Parathyroid adenoma (tissue), 2 donors: ENCODE results near the gene MAPKAPK3.

ENCODE experiments used
- H2AFZ ChIP-seq: fragments of 300-600 bp; sonication (generic); one replicate; pipeline ENCODE4 v1.7.0; 2017; ENCODE audit warnings: antibody characterized with exemption, mild to moderate bottlenecking
- H3K27ac ChIP-seq: fragments of 300-600 bp; sonication (generic); one replicate; pipeline ENCODE4 v1.7.0; 2017
- H3K27me3 ChIP-seq: fragments of 300-600 bp; sonication (generic); one replicate; pipeline ENCODE4 v1.7.0; 2017; ENCODE audit warnings: low read length; ENCODE audit not compliant: control insufficient read depth, insufficient read depth
- H3K36me3 ChIP-seq: fragments of 300-600 bp; sonication (generic); one replicate; pipeline ENCODE4 v1.7.0; 2017; ENCODE audit warnings: low read length; ENCODE audit not compliant: control insufficient read depth, insufficient read depth
- H3K4me1 ChIP-seq: fragments of 300-600 bp; sonication (generic); one replicate; pipeline ENCODE4 v1.7.0; 2017; ENCODE audit warnings: control low read depth
- H3K4me2 ChIP-seq: fragments of 300-600 bp; sonication (generic); one replicate; pipeline ENCODE4 v1.7.0; 2017; ENCODE audit warnings: low read length
- H3K4me3 ChIP-seq: fragments of 300-600 bp; sonication (generic); one replicate; pipeline ENCODE4 v1.7.0; 2017; ENCODE audit warnings: low read depth, low read length
- H3K79me2 ChIP-seq: fragments of 300-600 bp; sonication (generic); one replicate; pipeline ENCODE4 v1.7.0; 2017; ENCODE audit warnings: control low read depth
- H3K9ac ChIP-seq: fragments of 300-600 bp; sonication (generic); one replicate; pipeline ENCODE4 v1.7.0; 2017; ENCODE audit warnings: mild to moderate bottlenecking
- H3K9me3 ChIP-seq: fragments of 300-600 bp; sonication (generic); one replicate; pipeline ENCODE4 v1.7.0; 2017; ENCODE audit warnings: low read length; ENCODE audit not compliant: control insufficient read depth
- TF ChIP-seq, protein P1 (sequence below): fragments of 300-600 bp; sonication (generic); IDR thresholded peaks from one replicate; pipeline ENCODE4 v1.7.0; 2017; ENCODE audit warnings: antibody characterized with exemption, mild to moderate bottlenecking
- donor health status: primary hyperparathyroidism.

The MAPKAPK3 gene

DNA sequence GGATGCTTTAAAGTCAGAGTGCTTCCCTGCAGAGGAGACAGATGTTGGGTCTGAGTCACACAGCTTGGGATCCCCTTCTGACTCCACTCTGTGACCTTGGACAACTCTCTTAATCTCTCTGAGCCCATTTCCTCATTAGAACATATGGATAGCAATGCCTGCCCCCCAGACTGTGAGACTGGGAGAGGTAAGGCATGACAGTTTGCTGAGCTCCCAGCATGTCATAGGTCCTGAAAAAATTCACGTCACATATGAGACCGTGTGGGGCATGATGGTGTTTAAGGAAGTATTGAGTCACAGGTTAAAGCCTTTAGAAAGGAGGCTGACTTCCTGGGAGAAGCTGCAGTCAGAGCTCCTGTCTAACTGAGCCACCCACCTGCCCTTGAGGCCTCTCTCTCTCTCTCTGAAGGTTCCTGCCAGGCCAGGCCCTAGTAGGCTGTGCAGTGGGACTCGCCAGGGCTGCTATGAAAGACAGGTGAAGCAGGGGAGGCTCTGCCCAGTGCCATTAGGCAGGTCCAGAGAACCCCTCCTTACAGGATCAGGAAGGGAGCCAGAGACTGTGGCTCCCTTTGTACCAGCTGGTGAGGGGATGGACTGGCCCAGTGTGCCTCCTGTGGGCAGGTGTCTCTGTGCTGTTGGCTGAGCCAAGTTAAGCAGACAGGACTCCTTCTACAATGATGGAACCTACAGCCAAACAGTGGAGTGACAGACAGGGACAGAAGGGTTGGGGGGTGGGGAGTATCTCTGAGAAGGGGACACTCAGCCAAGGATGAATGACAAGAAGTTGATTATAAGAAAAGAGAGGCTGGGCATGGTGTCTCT, 38.3 kb downstream of the MAPKAPK3 start:
- no peak overlapping the region for H3K4me3 ChIP-seq
- H3K79me2 ChIP-seq, result no peaks in the 10 kb centered on the region
- H3K4me2 ChIP-seq, result no peak overlapping the region
- H3K4me1 ChIP-seq, result peaks cover 6% of the 10 kb centered on the region
- no peaks in the 10 kb centered on the region for H3K27me3 ChIP-seq
- no peak overlapping the region for H2AFZ ChIP-seq
- no peak overlapping the region for H3K27ac ChIP-seq
- no peak overlapping the region for H3K9ac ChIP-seq
- H3K36me3 ChIP-seq, result no peaks in the 10 kb centered on the region
- TF ChIP-seq, protein P1, sequence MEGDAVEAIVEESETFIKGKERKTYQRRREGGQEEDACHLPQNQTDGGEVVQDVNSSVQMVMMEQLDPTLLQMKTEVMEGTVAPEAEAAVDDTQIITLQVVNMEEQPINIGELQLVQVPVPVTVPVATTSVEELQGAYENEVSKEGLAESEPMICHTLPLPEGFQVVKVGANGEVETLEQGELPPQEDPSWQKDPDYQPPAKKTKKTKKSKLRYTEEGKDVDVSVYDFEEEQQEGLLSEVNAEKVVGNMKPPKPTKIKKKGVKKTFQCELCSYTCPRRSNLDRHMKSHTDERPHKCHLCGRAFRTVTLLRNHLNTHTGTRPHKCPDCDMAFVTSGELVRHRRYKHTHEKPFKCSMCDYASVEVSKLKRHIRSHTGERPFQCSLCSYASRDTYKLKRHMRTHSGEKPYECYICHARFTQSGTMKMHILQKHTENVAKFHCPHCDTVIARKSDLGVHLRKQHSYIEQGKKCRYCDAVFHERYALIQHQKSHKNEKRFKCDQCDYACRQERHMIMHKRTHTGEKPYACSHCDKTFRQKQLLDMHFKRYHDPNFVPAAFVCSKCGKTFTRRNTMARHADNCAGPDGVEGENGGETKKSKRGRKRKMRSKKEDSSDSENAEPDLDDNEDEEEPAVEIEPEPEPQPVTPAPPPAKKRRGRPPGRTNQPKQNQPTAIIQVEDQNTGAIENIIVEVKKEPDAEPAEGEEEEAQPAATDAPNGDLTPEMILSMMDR, result no peak
- no peaks in the 10 kb centered on the region for H3K9me3 ChIP-seq

DNA sequence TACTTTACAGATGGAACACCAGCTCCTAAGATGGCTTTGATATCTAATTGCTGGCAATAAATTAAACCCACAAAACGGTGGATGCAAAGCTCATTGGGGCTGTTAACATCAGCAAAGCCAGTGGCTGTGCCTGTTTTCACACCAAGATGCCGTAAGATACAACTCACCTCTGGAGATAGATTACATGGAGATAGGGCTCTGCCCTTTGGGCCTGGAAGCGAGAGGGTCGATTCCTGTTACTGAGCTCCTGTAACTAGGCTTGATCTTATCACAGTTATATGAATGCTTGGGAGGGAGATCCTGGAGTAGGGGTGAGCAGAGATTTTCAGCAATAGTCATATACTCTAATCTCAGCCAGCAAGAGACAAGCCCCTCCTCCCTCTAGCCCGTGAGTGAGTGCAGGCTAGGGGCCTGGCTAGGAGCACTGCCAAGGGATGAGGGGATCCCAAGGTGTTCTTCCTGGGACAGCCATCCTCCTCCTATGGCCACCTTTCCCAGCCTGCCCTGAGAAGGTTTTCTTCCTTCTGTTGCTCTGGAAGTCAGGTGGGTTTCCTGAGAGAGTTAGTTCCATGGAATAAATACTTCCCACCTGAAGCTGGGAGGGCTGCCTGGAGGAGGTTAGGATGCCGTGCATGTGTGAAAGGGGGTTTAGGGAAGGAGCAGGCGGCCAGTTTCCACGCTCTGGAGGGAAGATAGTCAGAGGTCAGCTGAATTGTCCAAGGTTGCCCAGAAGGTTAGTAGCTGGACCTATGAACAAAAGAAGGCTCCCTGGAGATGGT, 39.7 kb downstream of the MAPKAPK3 start:
- Histone ChIP-seq H3K27ac (no peak overlapping the region), H3K4me2 (no peak overlapping the region), H3K79me2 (no peaks in the 10 kb centered on the region), H2AFZ (peak overlapping the region; percentile 20), H3K9ac (no peak overlapping the region), H3K36me3 (no peaks in the 10 kb centered on the region), H3K9me3 (no peaks in the 10 kb centered on the region), H3K27me3 (no peaks in the 10 kb centered on the region), H3K4me1 (peaks cover 6% of the 10 kb centered on the region), H3K4me3 (no peak overlapping the region)
- TF ChIP-seq, protein P1, result no peak

DNA sequence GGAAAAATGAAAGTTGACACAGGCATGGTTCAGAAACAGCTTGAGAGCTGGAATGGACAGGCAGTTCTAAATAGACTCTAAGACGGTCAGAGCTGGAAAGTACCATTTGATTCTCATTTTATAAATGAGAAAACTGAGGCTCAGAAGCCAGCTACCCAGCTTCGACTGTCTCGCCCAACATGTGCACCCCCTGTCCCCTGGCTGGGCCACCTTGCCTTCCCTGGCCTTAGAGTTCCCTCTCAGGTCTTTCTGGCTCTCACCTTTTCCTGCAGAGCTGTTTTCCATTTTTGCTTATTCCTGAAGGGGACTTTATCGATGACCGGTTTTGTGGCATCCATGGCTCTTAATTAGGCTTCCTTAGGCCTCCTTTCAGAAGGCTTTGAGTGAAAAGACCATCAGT, 40.5 kb downstream of the MAPKAPK3 start:
- Histone ChIP-seq H3K4me2 (no peak overlapping the region), H2AFZ (no peak overlapping the region), H3K27ac (no peak overlapping the region), H3K9ac (no peak overlapping the region), H3K79me2 (no peaks in the 10 kb centered on the region), H3K4me3 (no peak overlapping the region), H3K27me3 (no peaks in the 10 kb centered on the region), H3K4me1 (peaks cover 6% of the 10 kb centered on the region), H3K9me3 (no peaks in the 10 kb centered on the region), H3K36me3 (no peaks in the 10 kb centered on the region)
- TF ChIP-seq, protein P1, result no peak

DNA sequence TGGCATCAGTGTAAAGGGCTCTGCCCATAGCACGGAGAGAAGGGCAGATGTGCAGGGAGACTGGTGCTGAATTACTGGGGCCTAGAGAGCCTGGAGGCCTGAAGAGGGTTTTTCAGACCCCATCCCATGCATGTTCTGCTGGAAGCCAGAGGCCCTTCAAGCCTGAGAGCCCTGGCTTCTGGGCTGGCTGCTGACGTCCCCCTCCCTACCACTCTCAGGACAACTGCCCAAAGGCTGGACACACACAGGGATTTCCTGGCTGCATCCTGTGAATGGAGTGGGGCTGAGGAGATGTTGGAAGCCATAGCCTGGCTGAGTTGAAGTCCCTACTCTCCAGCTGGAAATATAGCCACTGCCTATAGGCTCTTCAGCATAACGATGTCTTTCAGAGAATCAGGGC, 40.9 kb downstream of the MAPKAPK3 start:
- Histone ChIP-seq H3K27ac (no peak overlapping the region), H3K9ac (no peak overlapping the region), H3K9me3 (no peaks in the 10 kb centered on the region), H3K27me3 (no peaks in the 10 kb centered on the region), H3K79me2 (no peaks in the 10 kb centered on the region), H2AFZ (no peak overlapping the region), H3K4me2 (no peak overlapping the region), H3K4me3 (no peak overlapping the region), H3K36me3 (no peaks in the 10 kb centered on the region), H3K4me1 (peaks cover 6% of the 10 kb centered on the region)
- TF ChIP-seq, protein P1, result no peak
